GF-D8 (cell line): ENCODE measurements around the gene TMEM258.

Experiments used
- DNase-seq: peaks from one replicate; lab custom pipeline; 2025; lab: John Stamatoyannopoulos, UW

Gene TMEM258

DNA sequence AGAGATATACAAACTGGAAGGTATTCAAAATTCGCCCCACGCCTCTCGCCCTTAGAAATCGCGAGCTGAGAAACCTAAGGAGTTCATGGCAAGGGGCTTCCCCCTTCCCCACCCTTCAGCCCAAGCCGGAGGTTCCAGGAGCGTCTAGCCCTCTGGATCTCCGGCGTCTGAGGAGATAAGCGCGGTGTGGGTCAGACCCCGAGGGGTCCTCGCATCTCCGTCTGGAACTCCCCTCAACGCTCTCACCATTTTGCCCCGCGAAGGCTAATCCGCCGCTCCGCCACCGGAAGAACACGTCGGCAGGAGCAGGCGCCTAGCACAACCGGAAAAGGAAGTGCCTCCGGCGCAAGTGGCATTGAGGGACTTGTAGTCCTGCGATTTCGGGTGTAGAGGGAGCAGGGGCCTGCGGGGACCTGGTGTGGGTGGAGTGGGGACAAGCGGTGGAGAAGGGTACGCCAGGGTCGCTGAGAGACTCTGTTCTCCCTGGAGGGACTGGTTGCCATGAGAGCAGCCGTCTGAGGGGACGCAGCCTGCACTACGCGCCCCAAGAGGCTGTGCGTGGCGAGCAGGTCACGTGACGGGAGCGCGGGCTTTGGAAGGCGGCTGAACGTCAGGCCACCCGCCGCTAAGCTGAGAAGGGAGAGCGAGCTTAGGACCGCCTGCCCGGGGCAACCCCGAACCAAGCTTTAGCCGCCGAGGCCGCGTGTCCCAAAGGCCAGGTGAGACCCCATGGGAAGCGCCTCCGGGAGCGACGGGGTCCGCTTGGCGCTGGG is at the start of gene TMEM258, which contains the start of gene FEN1:
TSS of gene TMEM258 (minus strand) at position 290 of the 773 bp plus-strand sequence. CDS start at position 249, 41 bp downstream.
TSS of gene FEN1 (plus strand) at position 602 of the 773 bp plus-strand sequence. CDS start 2,451 bp downstream, outside the sequence.
- DNase-seq, result peak; percentile 75

DNA sequence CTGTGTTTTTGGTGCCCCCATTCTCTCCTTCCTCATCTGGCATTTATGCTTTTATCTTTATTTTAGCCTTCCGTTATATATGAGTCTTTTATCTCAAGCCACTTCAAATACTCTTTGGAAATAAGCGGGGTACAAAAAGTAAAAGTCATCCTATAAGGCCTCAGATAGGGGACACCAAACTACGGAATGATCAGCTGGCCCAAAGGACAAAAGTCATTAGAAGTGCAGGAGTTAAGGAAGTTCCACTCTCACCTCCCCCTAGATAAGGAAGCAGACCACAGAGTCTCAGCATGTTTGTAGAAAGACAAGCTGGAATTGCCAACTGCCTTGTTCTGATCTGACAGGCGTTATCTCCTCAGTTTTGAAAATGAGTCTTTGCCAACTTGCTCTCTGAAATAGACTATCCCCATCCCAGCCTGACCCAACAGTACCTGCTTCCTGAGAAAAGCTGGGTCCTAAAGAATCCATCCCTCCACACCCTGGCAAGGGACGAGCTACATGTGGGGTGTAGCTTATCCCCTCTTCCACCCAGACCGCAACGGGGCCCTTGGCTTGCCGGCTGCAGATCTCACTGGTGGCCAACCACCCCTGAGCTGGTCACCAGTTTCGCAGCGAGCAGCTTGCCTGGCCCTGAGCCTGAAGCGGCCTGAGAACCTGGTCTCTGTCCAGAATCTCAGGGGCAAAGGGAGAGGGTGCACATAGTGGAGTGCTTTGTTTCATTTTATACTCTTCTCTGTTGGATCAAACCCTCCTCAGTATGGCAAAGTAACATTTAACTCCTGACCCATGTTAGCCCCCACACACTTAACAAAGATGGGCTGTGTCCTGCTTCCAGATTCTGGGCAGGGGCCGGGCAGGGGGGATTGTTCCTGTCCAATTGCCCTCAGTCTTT is 49.5 kb upstream of the TMEM258 start:
- DNase-seq, result no peak

DNA sequence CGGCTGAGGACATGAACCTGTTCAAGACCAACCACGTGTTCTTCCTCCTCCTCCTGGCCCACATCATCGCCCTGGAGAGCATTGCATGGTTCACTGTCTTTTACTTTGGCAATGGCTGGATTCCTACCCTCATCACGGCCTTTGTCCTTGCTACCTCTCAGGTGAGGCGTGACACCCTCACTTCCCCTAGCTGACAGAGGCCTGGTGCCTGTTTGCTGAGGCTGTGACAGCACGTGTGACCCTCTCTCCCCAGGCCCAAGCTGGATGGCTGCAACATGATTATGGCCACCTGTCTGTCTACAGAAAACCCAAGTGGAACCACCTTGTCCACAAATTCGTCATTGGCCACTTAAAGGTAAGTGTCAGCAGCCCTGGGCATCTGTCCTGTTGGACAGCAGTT is 48.0 kb upstream of the TMEM258 start:
- no peak for DNase-seq

DNA sequence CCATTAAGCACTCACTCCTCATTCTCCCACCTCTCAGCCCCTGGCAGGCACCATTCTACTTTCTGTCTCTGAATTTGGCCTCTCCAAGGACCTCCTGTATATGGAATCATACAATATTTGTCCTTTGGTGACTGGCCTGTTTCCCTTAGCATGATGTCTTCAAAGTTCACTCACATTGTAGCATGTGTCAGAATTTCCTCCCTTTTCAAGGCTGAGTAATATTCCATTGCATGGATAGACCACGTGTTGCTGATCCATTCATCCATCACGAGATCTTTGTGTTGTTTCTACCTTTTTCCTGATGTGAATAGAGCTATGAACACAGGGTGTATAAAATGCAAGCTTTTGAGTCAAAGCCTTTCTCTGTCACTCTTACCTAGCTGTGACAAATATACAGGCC is 47.3 kb upstream of the TMEM258 start:
- DNase-seq, result no peak

- DNase-seq, result no peak
Measured at GRCh38 chr11:61838921-61839320, 46.5 kb upstream of the TMEM258 start.

- DNase-seq, result no peak
Measured at GRCh38 chr11:61838501-61838900, 46.1 kb upstream of the TMEM258 start.

GRCh38 chr11:61837411-61838005 is 45.1 kb upstream of the TMEM258 start:
- no peak for DNase-seq

- DNase-seq, result no peak
Measured at GRCh38 chr11:61836193-61836592, 43.8 kb upstream of the TMEM258 start.

DNA sequence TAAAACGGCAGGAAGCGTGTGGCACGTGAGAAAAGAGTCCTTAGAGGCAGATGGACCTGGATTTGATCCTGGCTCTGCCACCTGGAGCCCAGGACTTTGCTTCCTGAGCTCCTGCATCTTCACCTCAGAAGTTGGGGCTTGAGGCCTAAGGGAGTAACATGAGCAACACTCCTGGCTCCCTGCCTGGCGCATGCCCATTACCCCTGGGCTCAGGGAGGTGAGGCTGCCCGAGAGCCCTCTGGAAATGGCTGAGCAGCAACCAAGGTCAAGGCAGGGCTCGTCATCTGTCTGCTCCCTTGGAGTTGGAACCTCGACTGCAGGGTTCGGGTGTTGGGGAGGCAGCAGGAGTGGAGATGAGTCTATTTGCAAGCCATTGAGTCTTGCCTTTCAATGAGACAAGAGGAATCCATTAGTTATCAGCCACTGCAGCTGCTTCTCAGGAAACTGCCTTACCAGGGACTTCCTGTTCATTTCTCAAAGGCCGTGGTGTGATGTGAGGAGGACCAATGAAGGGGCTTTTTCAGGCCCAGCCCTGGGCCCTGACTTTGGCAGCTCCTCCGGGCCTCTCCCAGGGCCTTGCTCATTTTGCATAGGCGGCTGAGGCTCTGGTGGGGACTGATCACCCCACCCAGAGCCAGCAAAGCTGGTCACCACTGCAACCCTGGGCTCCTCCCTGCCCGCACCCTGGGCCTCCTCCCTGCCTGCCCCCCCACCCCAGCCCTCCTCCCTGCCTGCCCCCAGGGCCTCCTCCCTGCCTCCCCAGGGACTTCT is 42.1 kb upstream of the TMEM258 start:
- DNase-seq, result peak; percentile 97

DNA sequence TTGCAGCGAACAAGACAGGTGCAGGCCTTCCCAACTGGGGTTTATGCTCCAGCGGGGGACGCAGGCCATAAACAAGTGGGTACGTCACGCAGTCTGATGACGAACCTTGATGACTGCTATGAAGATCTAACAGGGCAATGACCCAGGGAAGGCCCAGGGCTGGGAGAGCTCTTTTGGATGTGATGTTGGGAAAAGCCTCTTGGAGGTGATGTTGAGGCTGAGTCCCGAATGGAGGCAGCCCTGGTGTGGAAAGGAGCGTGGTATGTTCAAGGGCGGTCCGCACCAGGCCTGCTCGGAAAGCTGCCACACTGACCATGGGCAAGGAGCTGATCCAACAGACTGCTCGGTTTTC is 41.5 kb upstream of the TMEM258 start:
- no peak for DNase-seq

DNA sequence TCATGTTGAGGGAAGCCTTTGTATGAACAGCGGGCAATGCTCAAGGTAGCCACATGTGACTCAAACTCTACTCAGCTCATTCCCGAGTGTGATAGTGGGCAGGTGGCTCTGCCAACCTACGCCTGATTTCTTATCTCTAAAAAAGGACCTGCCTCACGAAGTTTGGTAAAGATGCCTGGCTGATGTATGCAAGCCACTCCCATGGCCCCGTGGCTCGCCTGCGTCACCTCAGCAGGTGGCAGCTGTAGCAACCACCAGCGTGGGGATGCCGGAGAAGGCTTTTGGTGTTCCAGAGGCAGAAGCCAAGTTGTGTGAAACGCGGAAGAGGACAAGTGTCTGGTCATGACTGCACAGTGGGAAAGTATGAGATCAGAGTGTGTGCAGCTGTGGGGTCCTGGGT is 41.1 kb upstream of the TMEM258 start:
- no peak for DNase-seq

- no peak for DNase-seq
Measured at GRCh38 chr11:61832754-61833153, 40.4 kb upstream of the TMEM258 start.

DNA sequence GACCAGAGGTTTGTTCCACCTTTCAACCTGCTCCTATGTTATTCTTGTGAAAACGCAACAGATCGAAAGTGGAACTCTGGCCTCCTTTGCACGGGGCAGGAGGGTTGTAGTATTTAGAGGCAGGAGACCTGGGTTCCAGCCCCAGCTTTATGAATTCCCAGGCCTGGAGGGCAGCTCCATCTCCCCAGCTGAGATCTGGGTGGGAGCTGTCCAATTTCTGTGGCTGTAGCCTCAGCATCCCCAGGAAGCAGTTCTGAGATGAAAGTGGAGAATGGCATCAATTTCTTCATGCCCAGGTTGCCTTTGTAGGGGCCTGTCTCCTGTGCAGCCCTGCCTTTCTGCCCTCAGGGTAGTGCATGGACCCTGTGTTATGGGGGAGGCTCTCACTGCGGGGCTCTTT is 39.8 kb upstream of the TMEM258 start:
- no peak for DNase-seq

DNA sequence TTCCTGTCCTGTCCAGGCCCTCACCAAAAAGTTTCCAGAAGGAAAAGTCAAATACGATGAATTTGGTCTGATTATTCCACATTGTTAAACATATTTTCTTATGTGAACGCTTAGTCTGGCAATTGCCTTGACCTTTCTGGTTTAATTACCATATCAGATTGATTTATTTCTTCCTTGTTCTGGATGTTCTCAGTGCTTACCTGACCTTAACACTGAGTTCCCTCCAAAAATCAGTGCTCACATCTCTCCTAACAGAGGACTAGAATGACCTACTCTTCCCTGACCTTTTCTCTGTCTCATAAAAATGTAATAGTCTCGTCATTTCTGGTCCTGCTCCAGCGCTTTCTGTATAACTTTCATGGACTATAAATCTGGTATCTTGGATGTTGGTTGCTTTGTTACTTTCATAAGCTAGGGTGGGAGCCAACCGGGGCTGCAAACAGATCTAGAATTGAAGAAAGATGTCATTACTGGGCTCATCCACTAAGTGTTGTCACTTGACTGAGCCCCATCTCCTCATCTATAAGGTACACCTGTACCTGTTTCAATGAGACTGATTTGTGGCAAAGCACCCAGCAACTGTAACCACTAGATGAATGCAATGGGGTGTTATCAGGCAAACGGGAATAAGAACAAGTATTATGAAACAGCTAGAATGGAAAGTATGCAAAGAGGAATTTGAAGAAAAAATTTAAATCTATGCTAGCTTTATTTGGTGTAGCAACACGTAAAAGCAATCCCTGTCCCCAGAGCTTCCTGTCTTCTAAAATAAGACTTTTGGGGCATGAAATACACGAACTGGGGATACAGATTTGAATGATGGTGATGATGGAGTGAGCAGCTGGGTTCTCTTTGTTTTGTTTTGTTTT is 38.1 kb upstream of the TMEM258 start:
- no peak for DNase-seq

DNA sequence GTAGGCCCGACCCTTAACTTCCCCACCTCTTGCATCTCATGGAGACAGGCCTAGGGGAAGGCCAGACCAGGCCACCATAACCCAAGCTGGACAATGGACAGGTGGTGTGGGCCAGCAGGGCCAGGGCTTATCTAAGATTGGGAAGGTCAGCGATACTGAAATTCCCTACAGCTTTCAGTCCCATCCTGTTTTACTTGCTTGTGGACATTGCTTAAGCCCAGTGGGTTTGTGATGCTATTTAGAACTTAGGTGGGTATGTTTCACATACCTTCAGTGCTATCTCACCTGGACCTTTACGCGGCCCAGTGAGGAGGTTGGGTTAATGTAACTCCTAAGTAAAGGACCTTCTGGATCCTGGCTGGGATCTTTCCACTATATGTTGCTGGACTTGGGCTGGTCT is 37.4 kb upstream of the TMEM258 start:
- no peak for DNase-seq

GRCh38 chr11:61828629-61829407 is 36.4 kb upstream of the TMEM258 start:
- DNase-seq, result peak; percentile 10

- DNase-seq, result no peak
Measured at GRCh38 chr11:61828379-61828628, 35.9 kb upstream of the TMEM258 start.

DNA sequence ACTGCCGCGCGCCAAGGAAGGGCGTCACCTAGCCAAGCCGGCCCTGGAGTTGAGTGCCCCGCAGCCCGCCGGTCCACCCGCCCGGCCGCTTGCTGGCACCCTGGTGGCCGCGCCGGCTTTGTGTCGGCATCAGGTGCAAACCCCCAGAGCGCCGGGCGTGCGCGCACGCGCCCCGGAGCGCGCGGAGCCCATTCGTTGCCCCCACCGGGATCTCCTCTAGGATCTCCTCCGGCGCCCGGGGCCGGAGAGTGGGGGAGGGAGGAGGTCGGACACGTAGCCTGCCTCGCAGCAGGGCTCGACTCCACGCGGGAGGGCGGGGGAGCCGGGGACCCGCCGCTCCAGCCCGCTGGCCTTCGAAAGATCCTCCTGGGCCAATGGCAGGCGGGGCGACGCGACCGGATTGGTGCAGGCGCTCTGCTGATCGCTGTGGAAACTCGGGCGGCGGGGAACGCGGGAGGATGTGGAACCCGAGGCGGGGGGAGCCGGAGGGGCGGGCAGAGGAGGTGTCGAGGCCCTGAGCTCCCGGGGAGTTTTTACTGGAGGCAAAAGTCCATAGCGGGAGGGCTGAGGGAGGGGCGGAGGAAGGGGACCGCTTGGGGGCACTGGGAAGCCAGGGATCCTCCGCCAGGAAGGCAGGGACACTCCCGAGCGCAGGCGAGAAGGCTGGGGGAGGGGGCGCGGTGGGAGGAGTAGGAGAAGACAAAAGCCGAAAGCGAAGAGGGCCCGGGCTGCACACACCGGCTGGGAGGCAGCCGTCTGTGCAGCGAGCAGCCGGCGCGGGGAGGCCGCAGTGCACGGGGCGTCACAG is 35.4 kb upstream of the TMEM258 start, which contains the start of gene FADS2:
TSS of gene FADS2 (plus strand) at position 730 of the 808 bp plus-strand sequence. CDS start 91 bp downstream, outside the sequence.
- DNase-seq, result peak; percentile 79

DNA sequence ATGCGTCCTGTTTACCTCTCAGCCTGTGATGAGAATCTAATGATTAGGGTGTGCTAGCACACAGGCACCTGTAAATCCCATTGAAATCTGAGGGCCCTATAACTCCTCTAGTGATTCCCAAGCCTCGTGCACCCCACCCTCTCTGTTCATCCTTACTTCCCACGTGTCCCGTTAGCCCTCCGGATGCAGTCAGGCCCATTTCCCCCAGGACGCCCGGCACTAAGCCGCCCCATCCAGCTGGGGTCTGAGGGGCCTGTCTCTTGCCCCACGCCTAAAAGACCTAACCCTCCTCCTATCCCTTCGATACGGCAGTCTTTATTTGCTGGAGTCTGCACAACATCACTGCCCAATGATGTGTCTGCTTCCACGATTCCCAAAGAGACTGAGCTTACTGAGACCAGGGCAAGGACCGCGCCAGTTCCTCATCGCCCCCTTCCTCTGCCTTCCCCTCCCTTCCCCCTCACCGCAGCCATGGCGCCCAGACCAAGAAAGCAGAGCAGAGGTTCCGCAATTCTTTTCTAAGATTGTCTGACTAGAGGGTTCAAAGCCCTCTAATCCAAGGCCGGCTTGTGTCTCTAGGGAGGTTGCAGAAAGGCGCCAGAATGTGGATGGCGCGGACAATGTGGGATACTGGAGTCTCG is 34.7 kb upstream of the TMEM258 start:
- DNase-seq, result peak; percentile 54
